GM19455 (cell line): ENCODE measurements around the gene NFXL1.

ENCODE experiments used
- ATAC-seq: cut with Tn5 transposase; IDR thresholded peaks from one replicate; pipeline ENCODE4 v1.9.1; 2021; ENCODE audit not compliant: unreplicated experiment

Gene NFXL1

GRCh38 chr4:47899639-47900038 is 14.7 kb downstream of the NFXL1 start:
- ATAC-seq: no peak

GRCh38 chr4:47891928-47892327 is 22.5 kb downstream of the NFXL1 start:
- ATAC-seq: no peak

GRCh38 chr4:47882228-47882627 is 32.2 kb downstream of the NFXL1 start:
- ATAC-seq: no peak

GRCh38 chr4:47879458-47879857 is 34.9 kb downstream of the NFXL1 start:
- no peak for ATAC-seq

GRCh38 chr4:47876784-47877546 is 37.4 kb downstream of the NFXL1 start:
- no peak for ATAC-seq

- no peak for ATAC-seq
Measured at GRCh38 chr4:47876310-47876709, 38.1 kb downstream of the NFXL1 start.

- ATAC-seq: no peak
Measured at GRCh38 chr4:47873877-47874541, 40.4 kb downstream of the NFXL1 start.

GRCh38 chr4:47863486-47863885 is 50.9 kb downstream of the NFXL1 start:
- no peak for ATAC-seq

- no peak for ATAC-seq
Measured at GRCh38 chr4:47862297-47862696, 52.1 kb downstream of the NFXL1 start.

- ATAC-seq: no peak
Measured at GRCh38 chr4:47860305-47860704, 54.1 kb downstream of the NFXL1 start.

GRCh38 chr4:47858006-47858405 is 56.4 kb downstream of the NFXL1 start:
- no peak for ATAC-seq

- no peak for ATAC-seq
Measured at GRCh38 chr4:47856713-47857112, 57.7 kb downstream of the NFXL1 start.

GRCh38 chr4:47855350-47855749 is 59.0 kb downstream of the NFXL1 start:
- ATAC-seq: no peak

GRCh38 chr4:47852136-47852535 is 62.2 kb downstream of the NFXL1 start:
- no peak for ATAC-seq

- ATAC-seq: no peak
Measured at GRCh38 chr4:47849466-47849865, 64.9 kb downstream of the NFXL1 start.

GRCh38 chr4:47848041-47848440 is 66.3 kb downstream of the NFXL1 start:
- ATAC-seq: no peak

- ATAC-seq: no peak
Measured at GRCh38 chr4:47842985-47843384, 71.4 kb downstream of the NFXL1 start.

GRCh38 chr4:47840291-47840690 is 74.1 kb downstream of the NFXL1 start:
- ATAC-seq: no peak

GRCh38 chr4:47839259-47839658 is 75.1 kb downstream of the NFXL1 start:
- peak; percentile 52 for ATAC-seq

- no peak for ATAC-seq
Measured at GRCh38 chr4:47838445-47838844, 75.9 kb downstream of the NFXL1 start.

- no peak for ATAC-seq
Measured at GRCh38 chr4:47837908-47838294, 76.5 kb downstream of the NFXL1 start, which contains the start of gene CORIN. Gene CORIN (minus strand): TSS chr4:47838067. CDS start chr4:47837949, 118 bp downstream.

- peak; percentile 63 for ATAC-seq
Measured at GRCh38 chr4:47837094-47837907, 77.1 kb downstream of the NFXL1 start.
